A549 treated with DMSO at 1 μM for 4 hours (cell line): Measurements from ENCODE around the gene RAB8A. TPM values are rescaled to one million over a fixed set of nuclear protein-coding genes. Genes with fewer than 3 reads are reported as not detected.

Experiments
- total RNA-seq: library from RNA; stranded (reverse); fragments of 200-300 nt; extraction: Qiagen RNA extraction; gene quantifications from 5 replicates; pipeline ENCODE4 v1.2.3, GENCODE V29; 2022; ENCODE audit warnings: low read depth

Gene RAB8A
- 41.0 to 61.3 TPM (median 44.4 TPM) in 5 replicates for total RNA-seq

GRCh38 chr19:16111160-16111908 lies at the start of gene RAB8A:
Gene RAB8A, plus strand, starts transcription at chr19:16111889. Its CDS starts 13 bp downstream, at chr19:16111902.

GRCh38 chr19:16076154-16076957 lies 35.3 kb upstream of the RAB8A start, which contains the start of gene TPM4:
Gene TPM4, plus strand, starts transcription at chr19:16076495. Its CDS starts 71 bp downstream, at chr19:16076566.

GRCh38 chr19:16143399-16144215 lies 31.9 kb downstream of the RAB8A start, which contains the start of gene HSH2D:
Gene HSH2D, plus strand, starts transcription at chr19:16143685. Its CDS starts 5,066 bp downstream, at chr19:16148751.

Other genes with a start within 250 kb of the RAB8A start
- 0.07 to 0.20 TPM (median 0.11 TPM) in 4 of 5 replicates, not detected in the other for gene CYP4F2, start 213.8 kb upstream of the RAB8A start, total RNA-seq
- gene CYP4F11, start 177.4 kb upstream of the RAB8A start, total RNA-seq = 6.6 to 8.8 TPM (median 7.0 TPM) in 5 replicates
- not detected in 5 replicates for gene OR10H4, start 162.9 kb upstream of the RAB8A start, total RNA-seq
- gene TPM4, start 35.4 kb upstream of the RAB8A start, total RNA-seq = 357 to 457 TPM (median 429 TPM) in 5 replicates
- 0.05 to 0.15 TPM in 2 of 5 replicates, not detected in the others for gene HSH2D, start 31.8 kb downstream of the RAB8A start, total RNA-seq
- not detected in 5 replicates for gene CIB3, start 61.6 kb downstream of the RAB8A start, total RNA-seq
- 88.2 to 96.3 TPM (median 92.0 TPM) in 5 replicates for gene FAM32A, start 73.5 kb downstream of the RAB8A start, total RNA-seq
- gene AP1M1, start 86.0 kb downstream of the RAB8A start, total RNA-seq = 56.4 to 66.0 TPM (median 62.6 TPM) in 5 replicates
- gene KLF2, start 212.9 kb downstream of the RAB8A start, total RNA-seq = 8.2 to 22.6 TPM (median 19.5 TPM) in 5 replicates